HG03558 (cell line): ENCODE measurements around the gene USP27X.

ENCODE experiments used
- ATAC-seq: cut with Tn5 transposase; IDR thresholded peaks from one replicate; pipeline ENCODE4 v1.9.1; 2021; ENCODE audit warnings: moderate number of reproducible peaks; ENCODE audit not compliant: unreplicated experiment; ENCODE audit errors: extremely low read depth

The USP27X gene

GRCh38 chrX:49878834-49879655 is at the start of gene USP27X:
Gene USP27X, plus strand, starts transcription at chrX:49879484. Its CDS starts 824 bp downstream, at chrX:49880308.
- peak; percentile 77 for ATAC-seq

DNA sequence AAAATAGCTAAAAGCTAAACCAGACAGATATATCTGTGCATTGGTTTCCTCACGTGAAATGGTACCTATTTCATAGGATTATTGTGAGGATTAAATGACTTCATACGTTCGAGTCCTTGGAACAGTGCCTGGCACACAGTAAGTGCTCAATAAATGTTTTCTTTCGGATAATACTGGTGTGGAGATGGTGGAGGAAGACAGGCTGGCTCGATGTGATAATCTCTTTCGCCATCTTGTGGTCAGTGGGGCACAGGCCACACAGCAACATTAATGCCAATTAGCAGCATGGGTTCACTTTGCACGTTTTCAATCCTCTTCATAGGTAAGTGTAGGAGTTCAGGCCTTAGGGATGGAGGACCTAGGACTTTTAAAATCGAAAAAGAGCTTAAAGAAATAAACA is 40.9 kb upstream of the USP27X start:
- ATAC-seq, result no peak

DNA sequence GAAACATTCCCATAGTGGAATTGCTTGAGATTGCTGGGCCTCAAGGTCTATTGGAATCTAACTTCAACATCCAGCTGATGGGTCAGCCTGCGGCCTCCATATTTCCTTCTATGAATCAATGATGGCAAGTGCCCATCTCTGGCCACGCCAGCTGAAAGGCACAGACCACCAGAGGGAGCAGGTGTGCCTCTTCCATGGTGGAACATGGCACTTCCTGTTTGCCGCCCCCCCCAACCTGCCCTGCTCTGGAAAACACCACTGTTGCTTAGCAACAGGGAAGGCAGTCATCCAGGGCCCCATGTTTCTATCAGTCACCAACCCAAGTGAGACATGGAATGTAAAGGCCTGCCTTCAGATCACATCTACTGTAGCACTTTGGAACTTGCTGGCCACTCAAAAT is 38.6 kb upstream of the USP27X start:
- ATAC-seq, result no peak

- ATAC-seq, result no peak
Measured at GRCh38 chrX:49842621-49843020, 36.7 kb upstream of the USP27X start.

DNA sequence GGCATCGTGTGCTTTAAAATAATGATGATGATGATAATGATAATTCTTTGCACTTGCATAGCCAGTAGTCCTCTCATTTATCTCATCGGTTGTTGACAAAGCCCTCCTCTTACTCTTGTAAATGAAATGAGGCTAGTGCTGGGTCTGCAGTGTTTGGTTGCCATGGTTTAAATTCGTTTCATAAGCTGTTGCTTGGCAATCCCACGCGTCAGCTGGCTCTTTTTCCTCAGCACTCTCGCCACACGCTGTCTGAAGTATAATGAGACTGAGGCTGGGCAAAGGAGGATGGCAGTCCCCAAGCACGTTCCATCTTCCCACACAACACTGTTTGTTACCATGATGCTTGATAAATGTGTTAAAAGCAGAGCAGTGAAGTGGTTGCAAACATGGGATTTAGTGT is 34.7 kb upstream of the USP27X start:
- ATAC-seq, result no peak

DNA sequence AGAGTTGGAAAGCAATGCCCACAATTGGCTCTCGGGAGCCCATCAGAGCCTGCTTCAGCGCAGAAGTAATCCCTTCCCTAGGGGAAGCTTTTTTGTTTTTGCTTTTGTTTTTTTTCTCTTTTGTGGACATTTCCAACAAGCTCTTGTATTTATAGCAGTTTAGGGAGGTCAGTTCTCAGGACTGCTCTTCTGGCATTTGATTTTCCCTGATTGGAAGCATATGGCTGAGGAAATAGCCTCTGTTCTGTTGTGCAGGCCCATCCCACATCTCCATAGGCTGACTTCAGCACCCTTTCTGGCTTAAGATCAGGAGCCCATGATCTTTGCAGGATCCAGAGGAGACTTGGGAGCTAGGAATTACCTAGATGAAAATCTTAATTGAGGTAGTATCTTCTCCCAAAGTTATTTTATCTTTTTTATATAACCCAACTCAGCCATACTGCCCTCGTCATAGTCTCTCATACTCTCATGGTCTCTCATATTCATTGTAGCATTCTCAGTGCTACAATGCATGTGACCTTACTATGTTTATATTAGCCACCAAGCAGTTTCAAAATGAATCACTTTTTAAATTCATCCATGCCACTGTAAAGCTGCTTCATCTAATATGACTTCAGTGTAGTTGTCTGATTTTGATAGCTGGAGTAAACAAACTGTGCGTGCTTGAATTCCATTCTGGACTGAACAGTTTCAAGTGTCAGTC is 33.4 kb upstream of the USP27X start:
- ATAC-seq, result no peak

- no peak for ATAC-seq
Measured at GRCh38 chrX:49846522-49846921, 32.8 kb upstream of the USP27X start.

- no peak for ATAC-seq
Measured at GRCh38 chrX:49848275-49848674, 31.0 kb upstream of the USP27X start.

- ATAC-seq, result no peak
Measured at GRCh38 chrX:49850028-49850427, 29.3 kb upstream of the USP27X start.

- ATAC-seq, result no peak
Measured at GRCh38 chrX:49853661-49854060, 25.6 kb upstream of the USP27X start.

DNA sequence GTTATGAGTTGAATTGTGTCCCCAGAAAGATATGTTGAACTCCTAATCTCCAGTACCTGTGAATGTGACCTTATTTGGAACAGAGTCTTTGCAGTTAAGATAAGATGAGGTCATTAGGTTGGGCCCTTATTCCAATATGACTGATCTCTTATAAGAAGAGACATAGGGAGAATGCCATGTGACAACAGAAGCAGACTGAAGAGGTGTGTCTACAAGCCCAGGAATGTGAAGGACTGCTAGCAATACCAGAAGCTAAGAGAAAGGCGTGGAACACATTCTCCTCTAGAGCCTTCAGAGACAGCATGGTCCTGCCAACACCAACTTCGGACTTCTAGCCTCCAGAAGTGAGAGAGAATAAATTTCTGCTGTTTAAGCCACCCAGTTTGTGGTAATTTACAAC is 22.5 kb upstream of the USP27X start:
- no peak for ATAC-seq

DNA sequence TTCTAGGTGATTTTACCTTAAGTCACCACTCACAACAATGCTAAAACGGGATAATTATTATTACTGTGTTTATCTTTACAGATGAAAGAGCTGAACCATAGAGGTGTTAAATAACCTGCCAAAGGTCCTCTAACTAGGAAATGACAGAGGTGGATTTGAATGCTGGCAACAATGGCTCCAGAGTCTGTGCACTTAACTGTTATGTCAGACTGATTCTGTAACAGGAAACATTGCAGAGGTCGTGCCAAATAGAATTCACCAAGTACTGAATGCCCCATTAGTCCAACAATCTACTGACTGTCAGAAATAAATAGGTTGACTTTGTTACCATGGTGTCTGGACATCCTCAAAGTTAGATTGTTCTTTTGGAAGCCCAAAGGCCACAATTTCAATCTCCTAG is 20.9 kb upstream of the USP27X start:
- no peak for ATAC-seq

DNA sequence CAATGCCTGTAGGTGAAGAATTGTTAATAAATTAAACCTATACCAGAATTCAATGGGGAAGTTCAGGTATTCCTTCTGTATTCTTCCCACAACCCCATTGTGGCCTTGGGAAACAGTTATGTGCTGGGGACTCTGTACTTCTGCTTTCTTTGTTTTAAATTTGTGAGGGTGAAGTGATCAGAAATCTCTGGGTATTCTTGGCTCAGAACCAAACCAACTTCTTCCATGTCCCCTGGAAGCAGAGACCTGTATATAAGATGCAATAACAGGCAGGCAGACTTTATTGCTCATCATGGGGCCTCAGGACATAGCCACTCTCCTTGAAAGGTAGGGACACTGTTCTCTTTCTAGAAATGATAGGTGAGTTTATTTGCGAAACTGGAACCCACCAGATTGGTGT is 19.8 kb upstream of the USP27X start:
- no peak for ATAC-seq

GRCh38 chrX:49860867-49861535 is 18.3 kb upstream of the USP27X start:
- ATAC-seq, result no peak

DNA sequence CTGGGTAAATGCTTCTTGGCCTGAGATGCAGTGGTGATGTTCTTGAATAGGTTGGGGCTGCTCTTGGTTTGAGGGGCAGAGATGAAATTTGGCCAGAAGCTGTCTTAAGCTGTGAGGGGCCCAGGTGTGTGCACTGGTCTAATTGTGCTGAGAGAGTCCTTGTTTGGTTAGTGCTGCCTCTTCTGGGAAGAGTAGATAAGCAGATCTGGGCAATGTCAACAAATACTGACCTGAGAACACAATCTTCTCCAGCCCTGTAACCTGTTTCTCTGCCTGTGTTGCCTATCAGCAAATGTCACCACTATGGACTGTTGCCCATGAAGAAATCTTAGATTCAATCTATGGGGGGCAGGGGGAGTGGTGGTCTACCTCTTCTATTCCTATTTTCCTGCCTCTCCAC is 17.2 kb upstream of the USP27X start:
- no peak for ATAC-seq

GRCh38 chrX:49868739-49869138 is 10.5 kb upstream of the USP27X start:
- no peak for ATAC-seq

DNA sequence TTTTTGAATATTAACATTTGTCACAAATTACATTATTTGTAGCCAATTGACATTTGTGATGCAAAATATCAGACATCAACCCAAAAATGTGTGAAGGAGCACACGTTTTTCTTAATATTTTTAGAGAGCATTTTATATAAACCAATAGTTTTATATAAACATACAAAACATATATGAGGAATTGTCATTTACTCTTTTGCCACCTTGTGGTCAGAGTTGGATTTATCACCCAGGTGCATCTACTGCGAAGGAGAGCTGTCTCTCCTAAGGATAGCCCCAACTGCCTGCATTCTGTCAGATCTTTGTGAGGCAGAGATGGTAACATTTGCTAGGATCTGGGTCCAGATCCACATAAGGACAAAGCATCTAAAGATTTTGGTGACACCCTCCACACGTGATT is 2.5 kb upstream of the USP27X start:
- no peak for ATAC-seq

DNA sequence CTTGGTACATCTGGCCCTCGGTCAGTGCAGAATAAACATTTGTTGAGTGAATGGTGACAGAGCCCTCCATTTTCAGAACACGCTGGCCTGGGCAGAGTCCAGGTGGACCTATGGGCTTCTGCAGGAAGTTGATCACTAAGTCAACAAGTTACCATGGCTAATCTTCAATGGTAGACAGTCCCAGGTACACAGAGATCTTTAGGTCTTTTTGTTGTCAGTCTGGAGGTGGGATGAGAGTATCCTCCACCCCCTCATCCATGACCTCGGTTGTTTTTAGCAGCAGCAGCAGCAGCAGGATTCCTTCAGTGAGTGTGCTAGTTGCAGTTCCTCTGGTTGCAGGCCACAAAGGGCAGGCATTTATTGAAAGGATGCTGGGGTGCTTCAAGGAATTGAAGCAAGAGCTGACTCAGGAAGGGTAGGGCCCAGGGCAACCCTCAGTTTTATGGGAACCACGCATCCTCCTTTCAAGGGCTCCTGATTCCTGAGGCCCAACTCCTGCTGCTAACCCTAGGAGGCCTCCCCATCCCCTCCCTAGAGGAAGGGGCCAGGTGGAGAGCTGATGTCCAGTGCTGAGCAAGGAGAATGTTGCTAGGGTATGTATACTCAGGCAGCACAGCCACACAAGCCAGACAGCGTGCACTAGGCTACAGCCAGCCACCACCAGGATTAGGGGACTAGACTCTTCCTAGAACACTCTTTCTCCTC is 1.7 kb upstream of the USP27X start:
- ATAC-seq, result no peak

DNA sequence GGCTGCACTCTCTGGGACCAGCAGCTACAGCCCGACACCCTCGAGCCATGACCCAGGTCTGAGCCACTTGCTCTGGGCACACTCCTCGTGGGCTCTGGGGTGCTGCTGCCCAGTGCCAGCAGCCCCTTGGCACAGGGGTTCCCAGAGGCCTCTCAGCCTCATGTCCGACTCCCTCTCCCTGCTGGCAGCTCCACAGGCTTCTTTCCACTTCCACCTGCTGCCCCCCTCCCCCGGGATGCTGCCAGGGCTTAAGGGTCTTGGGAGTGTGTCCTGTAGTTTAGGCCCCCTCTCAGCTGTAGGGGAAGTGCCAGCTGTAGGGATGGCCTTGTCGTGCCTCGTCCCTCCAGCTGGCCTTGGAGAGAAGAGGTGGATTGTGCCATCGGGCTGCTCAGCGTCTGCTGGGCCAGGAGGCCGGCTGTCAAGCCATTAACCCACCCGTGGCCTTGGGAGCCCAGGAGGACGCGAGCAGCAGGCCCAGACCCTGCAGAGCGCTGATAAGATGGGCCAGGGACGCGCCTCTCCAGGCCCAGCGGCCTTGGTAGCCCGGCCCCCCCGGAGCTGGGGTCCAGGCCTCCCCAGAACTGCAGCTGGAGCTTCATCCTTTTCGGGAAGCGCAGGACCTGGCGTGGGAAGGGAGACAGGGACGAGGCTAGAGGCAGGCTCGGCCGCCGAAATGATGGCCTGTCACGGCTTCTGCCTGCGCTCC is 1.0 kb upstream of the USP27X start:
- no peak for ATAC-seq

DNA sequence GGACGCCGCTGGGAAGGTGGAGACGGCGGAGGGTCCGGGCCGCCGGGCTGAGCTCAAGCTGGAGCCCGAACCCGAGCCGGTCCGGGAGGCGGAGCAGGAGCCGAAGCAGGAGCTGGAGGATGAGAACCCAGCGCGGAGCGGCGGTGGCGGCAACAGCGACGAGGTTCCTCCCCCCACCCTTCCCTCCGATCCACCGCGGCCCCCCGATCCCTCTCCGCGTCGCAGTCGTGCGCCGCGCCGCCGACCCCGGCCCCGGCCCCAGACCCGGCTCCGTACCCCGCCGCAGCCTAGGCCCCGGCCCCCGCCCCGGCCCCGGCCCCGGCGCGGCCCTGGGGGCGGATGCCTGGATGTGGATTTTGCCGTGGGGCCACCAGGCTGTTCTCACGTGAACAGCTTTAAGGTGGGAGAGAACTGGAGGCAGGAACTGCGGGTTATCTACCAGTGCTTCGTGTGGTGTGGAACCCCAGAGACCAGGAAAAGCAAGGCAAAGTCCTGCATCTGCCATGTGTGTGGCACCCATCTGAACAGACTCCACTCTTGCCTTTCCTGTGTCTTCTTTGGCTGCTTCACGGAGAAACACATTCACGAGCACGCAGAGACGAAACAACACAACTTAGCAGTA is 483 bp downstream of the USP27X start:
- no peak for ATAC-seq
